ENCODE measurements around the gene SLC35F2. TPM values are rescaled to one million over a fixed set of nuclear protein-coding genes. Genes with fewer than 3 reads are reported as not detected.

SLC35F2 gene
- polyA plus RNA-seq, 2 of the 4 experiments (the other 2 are of a cell fraction): 27.0 to 32.8 TPM

GRCh38 chr11:107847184-107847583 is 11.4 kb downstream of the SLC35F2 start:
- FAIRE-seq: no peak
- Histone ChIP-seq H3K4me2 (no peak overlapping the region), H3K9me3 (no peaks in the 10 kb centered on the region), H3K27ac (no peak overlapping the region), H3K4me3 (no peak overlapping the region), H3K4me1 (peaks cover 32% of the 10 kb centered on the region)
- TF ChIP-seq NR3C1 (IDR thresholded peaks at IDR 0.05) (no peak), JUNB (IDR thresholded peaks at IDR 0.05) (no peak), RFX5 (IDR thresholded peaks at IDR 0.05) (no peak), EHF (CRISPR knock-in tag; IDR thresholded peaks at IDR 0.05) (no peak), CHD4 (IDR thresholded peaks at IDR 0.05; ENCODE audit: borderline replicate concordance) (no peak), NPAS2 (CRISPR knock-in tag; IDR thresholded peaks at IDR 0.05; ENCODE audit: borderline replicate concordance) (no peak), POLR2A (IDR thresholded peaks at IDR 0.05; ENCODE audit: low read length) (no peak), CHD2 (IDR thresholded peaks at IDR 0.05; ENCODE audit: low read length, partially characterized antibody) (no peak), HOXB13 (CRISPR knock-in tag; IDR thresholded peaks at IDR 0.05; ENCODE audit: low read depth) (no peak), ELK1 (IDR thresholded peaks at IDR 0.05; ENCODE audit: low read depth, low read length) (no peak), ZNF302 (CRISPR knock-in tag; IDR thresholded peaks at IDR 0.05) (no peak), JUN (IDR thresholded peaks at IDR 0.05) (no peak), POLR2AphosphoS2 (conservative IDR thresholded peaks at IDR 0.05; ENCODE audit: low read length) (no peak), CBX2 (IDR thresholded peaks at IDR 0.05; ENCODE audit: borderline replicate concordance, low read depth) (no peak), TFCP2L1 (CRISPR knock-in tag; IDR thresholded peaks at IDR 0.05) (no peak), FOSL2 (IDR thresholded peaks at IDR 0.05) (no peak), FOSL2 (CRISPR knock-in tag; IDR thresholded peaks at IDR 0.05) (no peak), HOXA7 (CRISPR knock-in tag; IDR thresholded peaks at IDR 0.05) (no peak), ZFP36 (IDR thresholded peaks at IDR 0.05; ENCODE audit: borderline replicate concordance, partially characterized antibody) (no peak)
- CTCF ChIA-PET: no interaction called here
- WGBS (ENCODE audit: missing lambda C conversion rate): 93% methylated on average over 2 of the region's 2 CpGs
- DNase-seq (ENCODE audit: low read depth in 1 of 2, low spot score in 1 of 2): no peak
- no peak for ATAC-seq
- POLR2A ChIA-PET: no interaction called here

DNA sequence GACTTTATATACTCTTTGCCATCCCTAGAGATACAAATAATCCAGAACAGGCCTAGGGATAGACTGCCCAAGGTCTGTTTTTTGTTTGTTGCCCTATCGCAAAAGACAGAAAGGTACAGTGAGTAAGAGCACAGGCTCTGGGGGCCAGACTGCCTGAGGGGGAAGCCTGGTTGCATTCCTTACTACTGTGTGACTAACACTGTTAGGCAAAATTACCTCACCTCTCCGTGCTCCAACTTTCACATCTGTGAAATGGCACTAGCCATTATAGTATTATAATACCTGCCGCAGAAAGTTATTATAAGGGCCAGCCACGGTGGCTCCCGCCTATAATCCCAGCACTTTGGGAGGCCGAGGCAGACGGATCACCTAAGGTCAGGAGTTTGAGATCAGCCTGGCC is 14.5 kb downstream of the SLC35F2 start:
- Histone ChIP-seq H3K9me3 (no peaks in the 10 kb centered on the region), H3K4me2 (peak overlapping the region; percentile 26; the same call in 2 of the 3 replicates), H3K27ac (peak overlapping the region; percentile 61 to 94; a peak in 4 of 6 replicates), H3K4me1 (peaks cover 60% of the 10 kb centered on the region), H3K4me3 (no peak overlapping the region)
- POLR2A ChIA-PET: no interaction called here
- ATAC-seq (peak; percentile 30 to 48; a peak in 3 of 6 replicates), FAIRE-seq (no peak), DNase-seq (ENCODE audit: low read depth in 1 of 2, low spot score in 1 of 2) (peak in 1 of 2 experiments; percentile 33)
- TF ChIP-seq NFE2L2 (conservative IDR thresholded peaks at IDR 0.05; ENCODE audit: low read length): no peak
- TF ChIP-seq REST (IDR thresholded peaks at IDR 0.05): no peak
- no peak for TF ChIP-seq RCOR1 (IDR thresholded peaks at IDR 0.05; ENCODE audit: low read depth, low read length)
- TF ChIP-seq FOSL2 (IDR thresholded peaks at IDR 0.05): no peak
- peak; percentile 25; the same call in 1 of the 2 replicates for TF ChIP-seq FOSL2 (CRISPR knock-in tag; IDR thresholded peaks at IDR 0.05)
- no peak for TF ChIP-seq FOXS1 (CRISPR knock-in tag; IDR thresholded peaks at IDR 0.05)
- TF ChIP-seq CHD4 (IDR thresholded peaks at IDR 0.05; ENCODE audit: borderline replicate concordance): no peak
- 69% methylated on average over 7 of the region's 7 CpGs for WGBS (ENCODE audit: missing lambda C conversion rate)
- CTCF ChIA-PET: no interaction called here

Measured in A549 (cell line).